Esophagus muscularis mucosa (tissue), 4 donors: Measurements from ENCODE around the gene ABCC3. TPM values are rescaled to one million over a fixed set of nuclear protein-coding genes. Genes with fewer than 3 reads are reported as not detected.

Source experiments
- DNase-seq: peaks from one replicate; pipeline ENCODE4 v3.0.0-alpha.2; 2017; ENCODE audit errors: extremely low spot score
- H3K27ac ChIP-seq, 4 donors: fragments of 200-600 bp; sonication (generic); replicated peaks in 1 of 4; 1 replicate in 3 of 4; 2 replicates in 1 of 4; pipeline ENCODE4 v1.5.1; 2016 to 2019; ENCODE audit warnings: mild to moderate bottlenecking in 1 of 4
- H3K27me3 ChIP-seq, 4 donors: fragments of 200-600 bp; sonication (generic); one replicate each; pipeline versions ENCODE4 v1.5.1 to v1.6.0; 2016 to 2019
- H3K36me3 ChIP-seq, 4 donors: fragments of 200-600 bp; sonication (generic); one replicate each; pipeline ENCODE4 v1.5.1; 2016 to 2019
- H3K4me1 ChIP-seq, 4 donors: fragments of 200-600 bp; sonication (generic); one replicate each; pipeline ENCODE4 v1.5.1; 2016 to 2019
- H3K4me3 ChIP-seq, 4 donors: fragments of 200-600 bp; sonication (generic); 1 replicate in 2 of 4; 2 replicates in 2 of 4; pipeline ENCODE4 v1.5.1; 2016 to 2019; ENCODE audit warnings: mild to moderate bottlenecking in 4 of 4, moderate library complexity in 1 of 4
- H3K9me3 ChIP-seq, 4 donors: fragments of 200-600 bp; sonication (generic); 1 replicate in 3 of 4; 2 replicates in 1 of 4; pipeline ENCODE4 v1.5.1; 2016 to 2019
- CTCF ChIP-seq, 3 experiments: fragments of 200-600 bp in 2 of 3; fragments of 450-650 bp in 1 of 3; sonication (generic) in 2 of 3; IDR thresholded peaks; one replicate each; pipeline ENCODE4 v1.5.1; 2017 to 2019; ENCODE audit warnings: antibody characterized with exemption in 3 of 3, mild to moderate bottlenecking in 2 of 3, moderate library complexity in 1 of 3
- EP300 ChIP-seq: sonication (generic); formaldehyde crosslinking; IDR thresholded peaks from one replicate; pipeline ENCODE4 v1.6.1; 2017; ENCODE audit warnings: antibody characterized with exemption
- POLR2A ChIP-seq: fragments of 450-650 bp; IDR thresholded peaks from one replicate; pipeline ENCODE4 v1.6.1; 2017; ENCODE audit warnings: antibody characterized with exemption, moderate library complexity, mild to moderate bottlenecking, low read depth
- POLR2AphosphoS5 ChIP-seq, 2 donors: sonication (generic); formaldehyde crosslinking; IDR thresholded peaks; one replicate each; pipeline ENCODE4 v1.6.1; 2017; ENCODE audit warnings: antibody characterized with exemption in 2 of 2
- whole genome bisulfite sequencing: methylation state at CpG from one replicate; pipeline ENCODE4 v1.1.5; 2018; 5-methylcytosine and 5-hydroxymethylcytosine counted together
- intact Hi-C: fragments of 100-400 bp; cut with DNase I; formaldehyde crosslinking; loops from one replicate; pipeline ENCODE4 v1.15.1; 2023
- total RNA-seq, 4 donors: library from RNA; depleted of rRNA; stranded (reverse); fragments of >200 nt; gene quantifications; one replicate each; pipeline versions ENCODE4 v1.1.0 to v1.2.1, GENCODE V29; 2016

The ABCC3 gene
- total RNA-seq, 4 donors from 2014 or later: 0.50 to 2.9 (median 1.9) TPM

- Histone ChIP-seq H3K9me3 (no peaks in the 10 kb centered on the region), H3K27ac (no peak overlapping the region), H3K4me3 (no peak overlapping the region), H3K36me3 (no peaks in the 10 kb centered on the region), H3K27me3 (no peaks in the 10 kb centered on the region), H3K4me1 (no peaks in the 10 kb centered on the region)
- no peak for DNase-seq
- intact Hi-C loops: no loop called here
- no peak for TF ChIP-seq POLR2A
- no peak for TF ChIP-seq CTCF (IDR thresholded peaks at IDR 0.05)
- no peak for TF ChIP-seq POLR2AphosphoS5 (IDR thresholded peaks at IDR 0.05)
- TF ChIP-seq EP300: no peak
- 96% methylated on average over 14 of the region's 20 CpGs for WGBS
Observed at GRCh38 chr17:50672831-50673551, 38.3 kb downstream of the ABCC3 start.

GRCh38 chr17:50675190-50675589, 40.5 kb downstream of the ABCC3 start:
- intact Hi-C loops: no loop called here
- Histone ChIP-seq H3K9me3 (no peaks in the 10 kb centered on the region), H3K4me1 (no peaks in the 10 kb centered on the region), H3K27ac (no peak overlapping the region), H3K36me3 (no peaks in the 10 kb centered on the region), H3K27me3 (no peaks in the 10 kb centered on the region), H3K4me3 (no peak overlapping the region)
- TF ChIP-seq POLR2AphosphoS5 (IDR thresholded peaks at IDR 0.05) (no peak), POLR2A (no peak), EP300 (no peak), CTCF (IDR thresholded peaks at IDR 0.05) (no peak)
- DNase-seq: no peak
- WGBS: 83% methylated on average over 2 of the region's 3 CpGs

GRCh38 chr17:50675627-50676026, 40.9 kb downstream of the ABCC3 start:
- Histone ChIP-seq H3K4me3 (no peak overlapping the region), H3K4me1 (peaks cover 0 to 2% (median under 1%) of the 10 kb centered on the region in 4 donors), H3K36me3 (no peaks in the 10 kb centered on the region), H3K27ac (no peak overlapping the region), H3K9me3 (no peaks in the 10 kb centered on the region), H3K27me3 (no peaks in the 10 kb centered on the region)
- no peak for DNase-seq
- WGBS: 85% methylated on average over 7 of the region's 7 CpGs
- no peak for TF ChIP-seq CTCF (IDR thresholded peaks at IDR 0.05)
- no peak for TF ChIP-seq POLR2A
- TF ChIP-seq POLR2AphosphoS5 (IDR thresholded peaks at IDR 0.05): no peak
- intact Hi-C loops: no loop called here

- no peaks in the 10 kb centered on the region for H3K36me3 ChIP-seq
- 94% methylated on average over 24 of the region's 24 CpGs for WGBS
Observed at GRCh38 chr17:50676065-50676975, 41.6 kb downstream of the ABCC3 start.

More at GRCh38 chr17:50676065-50676975, 41.6 kb downstream of the ABCC3 start:
- no peak overlapping the region for H3K4me3 ChIP-seq
- intact Hi-C loops: no loop called here
- peaks cover 0 to 9% (median 8%) of the 10 kb centered on the region in 4 donors for H3K4me1 ChIP-seq
- no peak for DNase-seq
- no peak for TF ChIP-seq CTCF (IDR thresholded peaks at IDR 0.05)
- TF ChIP-seq EP300: no peak
- no peak for TF ChIP-seq POLR2AphosphoS5 (IDR thresholded peaks at IDR 0.05)
- TF ChIP-seq POLR2A: no peak
- H3K27ac ChIP-seq: no peak overlapping the region
- no peaks in the 10 kb centered on the region for H3K9me3 ChIP-seq
- H3K27me3 ChIP-seq: no peaks in the 10 kb centered on the region
